IPS DF 4.7 (cell line): ENCODE measurements around the gene NR0B1.

Experiments used
- DNase-seq: peaks from one replicate; pipeline ENCODE4 v3.0.0-alpha.2; 2013; ENCODE audit warnings: low spot score; ENCODE audit errors: extremely low read depth

NR0B1 gene

GRCh38 chrX:30270639-30271038 is 38.6 kb downstream of the NR0B1 start:
- DNase-seq = no peak

GRCh38 chrX:30262763-30263162 is 46.4 kb downstream of the NR0B1 start:
- DNase-seq = no peak

DNA sequence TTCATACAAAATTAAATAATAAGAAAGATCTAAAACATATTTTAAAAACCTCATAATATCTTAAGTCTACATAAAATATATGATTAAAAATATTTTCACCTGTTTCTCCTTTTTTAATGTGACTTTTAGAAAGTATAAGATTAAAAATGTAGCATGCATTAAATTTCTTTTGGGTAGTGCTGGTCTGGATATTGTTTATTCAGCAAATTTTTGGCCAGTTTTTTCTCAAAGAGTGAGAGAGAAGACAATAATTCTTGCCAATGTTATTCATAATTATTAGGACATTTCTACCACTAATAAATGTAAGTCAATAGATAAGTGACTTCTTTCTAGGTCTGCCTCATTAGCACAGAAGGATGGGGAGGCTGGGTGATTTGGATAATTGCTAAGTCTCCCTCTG is 48.2 kb downstream of the NR0B1 start:
- DNase-seq = no peak

- no peak for DNase-seq
Measured at GRCh38 chrX:30259927-30260326, 49.3 kb downstream of the NR0B1 start.
